Loucy (cell line): ENCODE measurements around the gene IFITM5.
"Not testable (repeated sequence)": the region's sequence is repeated elsewhere in the genome, so short reads cannot be mapped to it uniquely, and the experiment has no call there.

Experiments
- CTCF ChIP-seq: fragments of 200-600 bp; sonication (generic); conservative IDR thresholded peaks from 2 replicates; pipeline ENCODE4 v1.5.1; 2014; ENCODE audit warnings: mild to moderate bottlenecking, antibody characterized with exemption, low read length
- EZH2phosphoT487 ChIP-seq: fragments of 200-600 bp; IDR thresholded peaks from 2 replicates; pipeline ENCODE4 v1.6.1; 2018; ENCODE audit warnings: antibody characterized with exemption, mild to moderate bottlenecking, moderate library complexity, borderline replicate concordance

GRCh38 chr11:311013-311748 is 11.9 kb upstream of the IFITM5 start:
- not testable (repeated sequence) for TF ChIP-seq CTCF, EZH2phosphoT487
